OCI-LY3 (cell line): ENCODE measurements around the gene SMYD3.

Experiments used
- H2AFZ ChIP-seq: fragments of 200-600, 300-600 bp; shearing (Covaris generic); 2 replicates; pipeline ENCODE4 v1.6.0; 2014; ENCODE audit warnings: antibody characterized with exemption, low read depth, low read length
- H3K27ac ChIP-seq: fragments of 200-600, 300-600 bp; sonication (generic); 2 replicates; pipeline ENCODE4 v1.5.1; 2014; ENCODE audit warnings: mild to moderate bottlenecking, low read length, moderate library complexity, mixed read lengths
- H3K27me3 ChIP-seq: fragments of 200-600, 300-600 bp; sonication (generic); 2 replicates; pipeline ENCODE4 v1.6.1; 2014; ENCODE audit warnings: low read depth, low read length, mixed read lengths
- H3K36me3 ChIP-seq: fragments of 200-600, 300-600 bp; sonication (generic); replicated peaks from 2 replicates; pipeline ENCODE3; 2014; ENCODE audit warnings: low read depth, low read length, mixed read lengths
- H3K4me1 ChIP-seq: fragments of 300-600, 200-600 bp; sonication (generic); 2 replicates; pipeline ENCODE4 v1.6.1; 2014; ENCODE audit warnings: low read length, mixed read lengths
- H3K4me2 ChIP-seq: fragments of 200-600, 300-600 bp; sonication (generic); 2 replicates; pipeline ENCODE4 v1.6.1; 2014; ENCODE audit warnings: low read length, mixed read lengths
- H3K4me3 ChIP-seq: fragments of 300-600, 200-600 bp; sonication (generic); 2 replicates; pipeline ENCODE4 v1.5.1; 2014; ENCODE audit warnings: antibody characterized with exemption, mild to moderate bottlenecking, low read length, moderate library complexity
- H3K79me2 ChIP-seq: fragments of 300-600, 200-600 bp; shearing (Covaris generic); 2 replicates; pipeline ENCODE4 v1.6.1; 2014; ENCODE audit warnings: mild to moderate bottlenecking, low read length, mixed read lengths
- H3K9ac ChIP-seq: fragments of 300-600, 200-600 bp; shearing (Covaris generic); 2 replicates; pipeline ENCODE4 v1.6.0; 2014; ENCODE audit warnings: mild to moderate bottlenecking, low read length, moderate library complexity
- H3K9me3 ChIP-seq: fragments of 200-600, 300-600 bp; shearing (Covaris generic); 2 replicates; pipeline ENCODE4 v1.6.1; 2014; ENCODE audit warnings: low read length, mixed read lengths; ENCODE audit not compliant: insufficient read depth
- H4K20me1 ChIP-seq: fragments of 200-600, 300-600 bp; sonication (generic); 2 replicates; pipeline ENCODE4 v1.6.1; 2016; ENCODE audit warnings: low read length, mixed read lengths; ENCODE audit not compliant: insufficient read depth
- CTCF ChIP-seq: fragments of 200-600, 300-600 bp; sonication (generic); IDR thresholded peaks from 2 replicates; pipeline ENCODE4 v1.5.1; 2014; ENCODE audit warnings: antibody characterized with exemption, low read length, low read depth
- EZH2phosphoT487 ChIP-seq: fragments of 200-600 bp; shearing (Covaris generic); IDR thresholded peaks from 2 replicates; pipeline ENCODE4 v1.6.1; 2018; ENCODE audit warnings: antibody characterized with exemption, mixed run types, low read depth

SMYD3 gene

GRCh38 chr1:246216906-246217305 lies 290.2 kb downstream of the SMYD3 start:
- TF ChIP-seq EZH2phosphoT487 (no peak), CTCF (no peak)

GRCh38 chr1:246215510-246215903 lies 291.6 kb downstream of the SMYD3 start:
- peaks cover 2% of the 10 kb centered on the region for H3K36me3 ChIP-seq
- H3K27me3 ChIP-seq = no peaks in the 10 kb centered on the region
- no peak for TF ChIP-seq EZH2phosphoT487
- no peak for TF ChIP-seq CTCF
- H2AFZ ChIP-seq = no peak overlapping the region
- H3K4me2 ChIP-seq = peak overlapping the region; percentile 37
- no peak overlapping the region for H3K9ac ChIP-seq
- peaks cover 22% of the 10 kb centered on the region for H3K4me1 ChIP-seq
- no peaks in the 10 kb centered on the region for H4K20me1 ChIP-seq
- no peaks in the 10 kb centered on the region for H3K79me2 ChIP-seq
- no peak overlapping the region for H3K27ac ChIP-seq
- no peak overlapping the region for H3K4me3 ChIP-seq
- no peaks in the 10 kb centered on the region; the same call in 1 of the 2 replicates for H3K9me3 ChIP-seq

More at GRCh38 chr1:246216906-246217305, 290.2 kb downstream of the SMYD3 start:
- H3K4me1 ChIP-seq = peaks cover 22% of the 10 kb centered on the region
- no peak overlapping the region for H3K4me3 ChIP-seq
- no peaks in the 10 kb centered on the region for H3K27me3 ChIP-seq
- H3K9ac ChIP-seq = no peak overlapping the region
- H2AFZ ChIP-seq = no peak overlapping the region
- no peaks in the 10 kb centered on the region for H3K79me2 ChIP-seq
- peaks cover 8% of the 10 kb centered on the region for H3K36me3 ChIP-seq
- no peak overlapping the region for H3K27ac ChIP-seq
- no peaks in the 10 kb centered on the region for H4K20me1 ChIP-seq
- no peak overlapping the region for H3K4me2 ChIP-seq
- peaks cover 6% of the 10 kb centered on the region; the same call in 1 of the 2 replicates for H3K9me3 ChIP-seq

- TF ChIP-seq CTCF (no peak), EZH2phosphoT487 (no peak)
- H3K36me3 ChIP-seq = no peaks in the 10 kb centered on the region
- H3K27ac ChIP-seq = no peak overlapping the region
- H4K20me1 ChIP-seq = no peaks in the 10 kb centered on the region
- no peak overlapping the region for H3K9ac ChIP-seq
- H3K4me3 ChIP-seq = peak overlapping the region; percentile 15
- H3K27me3 ChIP-seq = no peaks in the 10 kb centered on the region
- no peaks in the 10 kb centered on the region for H3K79me2 ChIP-seq
- H3K4me2 ChIP-seq = peak overlapping the region; percentile 37
- no peak overlapping the region for H2AFZ ChIP-seq
- no peaks in the 10 kb centered on the region for H3K9me3 ChIP-seq
- H3K4me1 ChIP-seq = peaks cover 22% of the 10 kb centered on the region
Measured at GRCh38 chr1:246214708-246215509, 292.2 kb downstream of the SMYD3 start.

- Histone ChIP-seq H3K4me1 (peaks cover 17% of the 10 kb centered on the region), H3K4me3 (no peak overlapping the region), H3K36me3 (no peaks in the 10 kb centered on the region), H3K9ac (no peak overlapping the region), H3K27me3 (no peaks in the 10 kb centered on the region), H3K9me3 (no peaks in the 10 kb centered on the region), H3K27ac (no peak overlapping the region), H3K79me2 (no peaks in the 10 kb centered on the region), H3K4me2 (no peak overlapping the region), H4K20me1 (no peaks in the 10 kb centered on the region), H2AFZ (no peak overlapping the region)
- TF ChIP-seq EZH2phosphoT487 (no peak), CTCF (no peak)
Measured at GRCh38 chr1:246213947-246214346, 293.1 kb downstream of the SMYD3 start.
